ENCODE data around the gene TMEM87B. TPM values are rescaled to one million over a fixed set of nuclear protein-coding genes. Genes with fewer than 3 reads are reported as not detected.
"Not testable (repeated sequence)": the region's sequence is repeated elsewhere in the genome, so short reads cannot be mapped to it uniquely, and the experiment has no call there.

The TMEM87B gene
- total and polyA plus RNA-seq, 8 donors: 4.7 to 21.7 (median 11.6) TPM

GRCh38 chr2:112136096-112136495 lies 81.0 kb downstream of the TMEM87B start:
- intact Hi-C loops (cut with DNase I): no loop called here
- FAIRE-seq: no peak
- Histone ChIP-seq H3K4me3 (no peak overlapping the region), H3K4me1 (no peaks in the 10 kb centered on the region), H3K36me3 (no peaks in the 10 kb centered on the region), H3K9me3 (no peaks in the 10 kb centered on the region), H3K27me3 (no peaks in the 10 kb centered on the region), H3K27ac (no peak overlapping the region)
- no peak for ATAC-seq
- 82 to 83% methylated on average over 5 of the region's 5 CpGs for WGBS, 2 donors
- DNase-seq: no peak
- no peak for TF ChIP-seq CTCF (IDR thresholded peaks at IDR 0.05)

- H3K4me1 ChIP-seq: no peaks in the 10 kb centered on the region
- no peaks in the 10 kb centered on the region for H3K27me3 ChIP-seq
- no peak for TF ChIP-seq CTCF (IDR thresholded peaks at IDR 0.05)
- intact Hi-C loops (cut with DNase I): no loop called here
- no peaks in the 10 kb centered on the region for H3K9me3 ChIP-seq
- ATAC-seq: peak; percentile 42 to 76 (median 65)
- H3K27ac ChIP-seq: no peak overlapping the region
- no peak for DNase-seq
- FAIRE-seq: no peak
- peak overlapping the region; percentile 10 to 54 (median 38) for H3K4me3 ChIP-seq
- 13 to 17% methylated on average over 15 of the region's 15 CpGs for WGBS, 2 donors
- H3K36me3 ChIP-seq: no peaks in the 10 kb centered on the region
These were observed 82.6 kb downstream of the TMEM87B start for GRCh38 chr2:112137516-112138158.

GRCh38 chr2:112138159-112139032 lies 83.3 kb downstream of the TMEM87B start, which contains the start of gene FBLN7:
FBLN7 (plus strand) TSS chr2:112138385; CDS start chr2:112138656, 271 bp downstream.
- WGBS, 2 donors: 0 to 1% methylated on average over 36 to 84 of the region's 84 CpGs
- FAIRE-seq (no peak), ATAC-seq (peak; percentile 21 to 72 (median 60)), DNase-seq (peak in 1 of 6 donors; percentile 69)
- H3K4me3 ChIP-seq: peak within 1 kb of the TSS; percentile 10 to 54 (median 38)
- H3K9me3 ChIP-seq: no peaks in the 10 kb centered on the region
- no peaks in the 10 kb centered on the region for H3K27me3 ChIP-seq
- no peak for TF ChIP-seq CTCF (IDR thresholded peaks at IDR 0.05)
- H3K36me3 ChIP-seq: no peaks in the 10 kb centered on the region
- no peaks in the 10 kb centered on the region for H3K4me1 ChIP-seq
- no peak within 1 kb of the TSS for H3K27ac ChIP-seq
- intact Hi-C loops (cut with DNase I): no loop called here

- H3K4me1 ChIP-seq; FAIRE-seq; H3K9me3 ChIP-seq; H3K27me3 ChIP-seq; ATAC-seq; intact Hi-C loops (cut with DNase I); H3K27ac ChIP-seq; H3K4me3 ChIP-seq; DNase-seq; H3K36me3 ChIP-seq: not testable (repeated sequence)
- 1% methylated on average over 9 to 26 of the region's 32 CpGs for WGBS, 2 donors
These were observed 84.1 kb downstream of the TMEM87B start for GRCh38 chr2:112139033-112139614.

GRCh38 chr2:112139661-112140204 lies 84.7 kb downstream of the TMEM87B start:
- FAIRE-seq; intact Hi-C loops (cut with DNase I); H3K27ac ChIP-seq; ATAC-seq; H3K36me3 ChIP-seq; H3K9me3 ChIP-seq; DNase-seq; H3K4me1 ChIP-seq; H3K27me3 ChIP-seq: not testable (repeated sequence)
- peak overlapping the region in 1 of 4 donors; percentile 20 for H3K4me3 ChIP-seq
- WGBS, 2 donors: 1 to 3% methylated on average over 28 to 34 of the region's 38 CpGs

All from pancreas (tissue), 10 donors.